Left lung (tissue), 10 donors: ENCODE data around the gene EHMT1. TPM values are rescaled to one million over a fixed set of nuclear protein-coding genes. Genes with fewer than 3 reads are reported as not detected.

Experiments used
- ATAC-seq: fragments of 200-7000 bp; cut with Tn5 transposase; one replicate; pipeline ENCODE4 v1.9.1; 2020; ENCODE audit warnings: moderate library complexity
- DNase-seq, 4 donors: peaks; one replicate each; pipeline ENCODE4 v3.0.0-alpha.2; 2013 to 2020
- H3K27ac ChIP-seq, 2 donors: fragments of 200-600 bp; sonication (generic) in 1 of 2; one replicate each; pipeline versions ENCODE4 v1.5.0 to v1.8.0; 2020 to 2021
- H3K27me3 ChIP-seq, 2 donors: fragments of 200-600 bp; sonication (generic) in 1 of 2; one replicate each; pipeline versions ENCODE4 v1.5.0 to v1.8.0; 2020 to 2021
- H3K36me3 ChIP-seq, 2 donors: fragments of 200-600 bp; sonication (generic) in 1 of 2; one replicate each; pipeline versions ENCODE4 v1.5.0 to v1.8.0; 2020 to 2021
- H3K4me1 ChIP-seq, 2 donors: fragments of 200-600 bp; one replicate each; pipeline ENCODE4 v1.8.0; 2021
- H3K4me3 ChIP-seq, 2 donors: fragments of 200-600 bp; sonication (generic) in 1 of 2; one replicate each; pipeline versions ENCODE4 v1.5.0 to v1.8.0; 2020 to 2021; ENCODE audit warnings: mild to moderate bottlenecking in 1 of 2
- H3K9me3 ChIP-seq, 2 donors: fragments of 200-600 bp; sonication (generic) in 1 of 2; one replicate each; pipeline versions ENCODE4 v1.5.0 to v1.8.0; 2020 to 2021
- CTCF ChIP-seq, 2 donors: fragments of 200-600 bp; sonication (generic) in 1 of 2; IDR thresholded peaks; one replicate each; pipeline versions ENCODE4 v1.5.0 to v1.8.0; 2021; ENCODE audit warnings: antibody characterized with exemption in 2 of 2
- intact Hi-C, 2 donors: fragments of 100-400 bp; cut with DNase I; formaldehyde crosslinking; loops; one replicate each; pipeline versions ENCODE4 v1.11.2 to v1.14.2; 2022
- polyA plus RNA-seq, 6 donors: library from polyadenylated mRNA; unstranded; fragments of 120-200 nt; gene quantifications; one replicate each; pipeline ENCODE4 v1.2.1, GENCODE V29; 2013; ENCODE audit not compliant: insufficient read length in 6 of 6
- total RNA-seq, 2 donors: library from RNA; stranded (reverse); fragmentation: NEBNext Ultra II Directional; extraction: Animal tissue kit (Norgen Biotek cat#: 25700); gene quantifications; one replicate each; pipeline ENCODE4 v1.2.1, GENCODE V29; 2021
- donor health status: DM: no; HTN: yes; CAD: no.
- donor health status: DM: no; HTN: no; CAD: no.

Gene EHMT1
- total and polyA plus RNA-seq, 8 donors, result 71.5 to 92.7 (median 82.7) TPM

GRCh38 chr9:137771580-137771979, 152.8 kb downstream of the EHMT1 start:
- TF ChIP-seq CTCF (IDR thresholded peaks at IDR 0.05), result no peak
- no peaks in the 10 kb centered on the region for H3K4me1 ChIP-seq
- no peak for DNase-seq
- no peaks in the 10 kb centered on the region for H3K27me3 ChIP-seq
- no peak overlapping the region for H3K4me3 ChIP-seq
- no peak overlapping the region for H3K27ac ChIP-seq
- H3K36me3 ChIP-seq, result peaks cover 0 to 82% of the 10 kb centered on the region in 2 donors
- no peaks in the 10 kb centered on the region for H3K9me3 ChIP-seq
- ATAC-seq, result no peak
- intact Hi-C loops, result no loop called here

GRCh38 chr9:137772281-137772873, 153.6 kb downstream of the EHMT1 start:
- intact Hi-C loops, result no loop called here
- DNase-seq, result no peak
- Histone ChIP-seq H3K4me3 (no peak overlapping the region), H3K9me3 (no peaks in the 10 kb centered on the region), H3K36me3 (peaks cover 0 to 82% of the 10 kb centered on the region in 2 donors), H3K27me3 (no peaks in the 10 kb centered on the region), H3K4me1 (no peaks in the 10 kb centered on the region), H3K27ac (no peak overlapping the region)
- no peak for TF ChIP-seq CTCF (IDR thresholded peaks at IDR 0.05)
- no peak for ATAC-seq

- intact Hi-C loops, result no loop called here
- TF ChIP-seq CTCF (IDR thresholded peaks at IDR 0.05), result no peak
- ATAC-seq, result no peak
- H3K4me1 ChIP-seq, result no peaks in the 10 kb centered on the region
- H3K36me3 ChIP-seq, result peaks cover 0 to 92% of the 10 kb centered on the region in 2 donors
- DNase-seq, result no peak
- H3K9me3 ChIP-seq, result no peaks in the 10 kb centered on the region
- H3K27me3 ChIP-seq, result no peaks in the 10 kb centered on the region
- H3K27ac ChIP-seq, result no peak overlapping the region
- H3K4me3 ChIP-seq, result no peak overlapping the region
Observed at GRCh38 chr9:137774775-137775386, 156.1 kb downstream of the EHMT1 start.

GRCh38 chr9:137776306-137776995, 157.6 kb downstream of the EHMT1 start:
- no peaks in the 10 kb centered on the region for H3K27me3 ChIP-seq
- TF ChIP-seq CTCF (IDR thresholded peaks at IDR 0.05), result no peak
- peaks cover 0 to 80% of the 10 kb centered on the region in 2 donors for H3K36me3 ChIP-seq
- no peak overlapping the region for H3K27ac ChIP-seq
- no peaks in the 10 kb centered on the region for H3K9me3 ChIP-seq
- DNase-seq (no peak), ATAC-seq (no peak)
- no peak overlapping the region for H3K4me3 ChIP-seq
- intact Hi-C loops, result no loop called here
- no peaks in the 10 kb centered on the region for H3K4me1 ChIP-seq

- H3K4me3 ChIP-seq, result no peak overlapping the region
- H3K9me3 ChIP-seq, result no peaks in the 10 kb centered on the region
- H3K4me1 ChIP-seq, result no peaks in the 10 kb centered on the region
- intact Hi-C loops, result no loop called here
- no peak for TF ChIP-seq CTCF (IDR thresholded peaks at IDR 0.05)
- no peak for DNase-seq
- peaks cover 0 to 83% of the 10 kb centered on the region in 2 donors for H3K36me3 ChIP-seq
- no peak overlapping the region for H3K27ac ChIP-seq
- H3K27me3 ChIP-seq, result no peaks in the 10 kb centered on the region
- ATAC-seq, result no peak
Observed at GRCh38 chr9:137777761-137778160, 159.0 kb downstream of the EHMT1 start.
